Measurements from ENCODE around the gene RNF166. TPM values are rescaled to one million over a fixed set of nuclear protein-coding genes. Genes with fewer than 3 reads are reported as not detected.
A peak's percentile ranks its signal among the peaks of the same experiment; 100 is the strongest.

The RNF166 gene
- total RNA-seq, 4 donors from 2014 or later, result 19.5 to 27.8 (median 22.3) TPM

DNA sequence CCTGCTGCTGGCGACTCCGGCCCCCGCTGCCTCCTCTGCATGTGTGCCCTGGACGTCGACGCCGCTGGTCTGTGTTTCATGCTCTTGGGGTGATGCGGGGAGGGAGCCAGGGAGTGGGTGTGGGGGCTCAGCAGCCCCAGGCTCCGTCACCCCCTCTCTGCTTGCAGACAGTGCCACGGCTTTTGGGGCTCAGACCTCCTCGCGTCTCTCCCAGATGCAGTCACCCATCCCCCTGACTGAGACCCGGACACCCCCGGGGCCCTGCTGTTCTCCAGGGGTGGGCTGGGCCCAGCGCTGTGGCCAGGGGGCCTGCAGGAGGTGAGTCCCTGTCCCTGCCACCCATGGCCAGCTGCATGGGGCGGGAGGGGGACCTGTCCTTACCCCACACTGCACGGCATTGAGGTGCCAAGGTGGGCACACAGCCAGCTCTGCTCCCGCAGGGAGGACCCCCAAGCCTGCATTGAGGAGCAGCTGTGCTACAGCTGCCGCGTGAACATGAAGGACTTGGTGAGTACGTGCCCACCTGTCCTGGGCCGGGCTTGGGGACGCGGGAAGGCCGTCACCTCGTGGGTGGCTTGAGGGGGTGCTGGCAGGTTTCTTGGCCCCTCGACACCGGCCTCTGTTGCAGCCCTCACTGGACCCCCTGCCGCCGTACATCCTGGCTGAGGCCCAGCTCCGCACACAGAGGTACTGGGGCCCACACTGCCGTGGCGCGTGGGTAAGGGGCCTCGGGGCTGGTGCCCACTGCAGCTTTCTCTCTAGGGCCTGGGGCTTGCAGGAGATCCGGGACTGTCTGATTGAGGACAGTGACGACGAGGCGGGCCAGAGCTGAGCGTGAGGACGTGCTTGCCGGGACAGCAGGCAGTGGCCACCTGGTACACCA lies 8.5 kb upstream of the RNF166 start:
- Histone ChIP-seq H3K27ac (no peak overlapping the region), H3K9me3 (no peaks in the 10 kb centered on the region), H3K4me3 (no peak overlapping the region), H3K36me3 (peaks cover 0 to 73% of the 10 kb centered on the region in 2 donors), H3K4me1 (peaks cover 0 to 13% (median 0%) of the 10 kb centered on the region in 3 donors), H3K27me3 (no peaks in the 10 kb centered on the region)
- TF ChIP-seq, protein P1, sequence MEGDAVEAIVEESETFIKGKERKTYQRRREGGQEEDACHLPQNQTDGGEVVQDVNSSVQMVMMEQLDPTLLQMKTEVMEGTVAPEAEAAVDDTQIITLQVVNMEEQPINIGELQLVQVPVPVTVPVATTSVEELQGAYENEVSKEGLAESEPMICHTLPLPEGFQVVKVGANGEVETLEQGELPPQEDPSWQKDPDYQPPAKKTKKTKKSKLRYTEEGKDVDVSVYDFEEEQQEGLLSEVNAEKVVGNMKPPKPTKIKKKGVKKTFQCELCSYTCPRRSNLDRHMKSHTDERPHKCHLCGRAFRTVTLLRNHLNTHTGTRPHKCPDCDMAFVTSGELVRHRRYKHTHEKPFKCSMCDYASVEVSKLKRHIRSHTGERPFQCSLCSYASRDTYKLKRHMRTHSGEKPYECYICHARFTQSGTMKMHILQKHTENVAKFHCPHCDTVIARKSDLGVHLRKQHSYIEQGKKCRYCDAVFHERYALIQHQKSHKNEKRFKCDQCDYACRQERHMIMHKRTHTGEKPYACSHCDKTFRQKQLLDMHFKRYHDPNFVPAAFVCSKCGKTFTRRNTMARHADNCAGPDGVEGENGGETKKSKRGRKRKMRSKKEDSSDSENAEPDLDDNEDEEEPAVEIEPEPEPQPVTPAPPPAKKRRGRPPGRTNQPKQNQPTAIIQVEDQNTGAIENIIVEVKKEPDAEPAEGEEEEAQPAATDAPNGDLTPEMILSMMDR (IDR thresholded peaks at IDR 0.05), result no peak
- no peak for TF ChIP-seq EP300 (IDR thresholded peaks at IDR 0.05)
- no peak for TF ChIP-seq POLR2AphosphoS5 (IDR thresholded peaks at IDR 0.05)
- no peak for TF ChIP-seq POLR2A (IDR thresholded peaks at IDR 0.05)
- 88% methylated on average over 9 of the region's 42 CpGs; no CpG with 5 or more reads in 1 of the 2 donors for WGBS, 2 donors (ENCODE audit: low coverage in 1 of 2)
- ATAC-seq, result no peak

DNA sequence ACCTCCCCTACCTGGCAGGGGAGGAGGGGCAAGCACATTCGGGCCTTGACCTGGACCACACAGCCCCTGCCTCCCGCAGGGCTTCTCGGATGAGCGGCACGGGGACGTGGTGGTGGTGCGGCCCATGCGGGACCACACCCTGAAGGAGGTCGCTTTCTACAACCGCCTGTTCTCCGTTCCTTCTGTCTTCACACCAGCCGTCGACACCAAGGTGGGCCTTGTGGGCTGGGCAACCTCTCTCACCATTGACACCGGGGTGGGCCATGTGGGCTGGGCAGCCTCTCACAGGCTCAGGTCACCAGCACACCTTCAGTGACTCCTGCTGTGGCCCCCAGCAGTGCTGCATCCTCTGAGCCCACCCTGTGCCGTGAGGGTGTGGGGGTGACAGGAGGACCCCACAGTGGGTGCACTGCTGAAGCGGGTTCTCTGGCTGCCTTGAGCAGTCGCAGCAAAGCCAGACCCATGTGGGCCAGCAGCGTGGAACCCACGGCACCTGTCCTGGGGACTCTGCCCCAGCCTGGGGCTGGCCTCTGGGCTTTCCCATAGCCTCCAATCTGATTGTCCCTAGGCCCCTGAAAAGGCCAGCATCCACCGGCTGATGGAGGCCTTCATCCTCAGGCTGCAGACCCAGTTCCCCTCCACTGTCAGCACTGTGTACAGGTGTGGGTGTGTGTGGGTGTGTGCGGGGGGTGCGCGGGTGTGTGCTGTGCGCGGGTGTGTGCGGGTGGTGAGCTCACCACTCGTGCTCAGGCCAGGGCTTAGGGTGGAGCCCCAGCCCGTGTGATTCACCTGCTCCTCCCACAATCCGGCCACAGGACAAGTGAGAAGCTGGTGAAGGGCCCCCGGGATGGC lies 7.6 kb upstream of the RNF166 start:
- H3K4me3 ChIP-seq, result no peak overlapping the region
- no peaks in the 10 kb centered on the region for H3K9me3 ChIP-seq
- TF ChIP-seq EP300 (IDR thresholded peaks at IDR 0.05), result no peak
- TF ChIP-seq POLR2A (IDR thresholded peaks at IDR 0.05), result no peak
- TF ChIP-seq, protein P1 (IDR thresholded peaks at IDR 0.05), result no peak
- TF ChIP-seq POLR2AphosphoS5 (IDR thresholded peaks at IDR 0.05), result no peak
- WGBS, 2 donors (ENCODE audit: low coverage in 1 of 2), result no CpG with 5 or more reads among the region's 30 CpGs
- H3K36me3 ChIP-seq, result peaks cover 0 to 68% of the 10 kb centered on the region in 2 donors
- ATAC-seq, result no peak
- H3K27ac ChIP-seq, result no peak overlapping the region
- H3K27me3 ChIP-seq, result no peaks in the 10 kb centered on the region
- peaks cover 0 to 5% (median 0%) of the 10 kb centered on the region in 3 donors for H3K4me1 ChIP-seq

DNA sequence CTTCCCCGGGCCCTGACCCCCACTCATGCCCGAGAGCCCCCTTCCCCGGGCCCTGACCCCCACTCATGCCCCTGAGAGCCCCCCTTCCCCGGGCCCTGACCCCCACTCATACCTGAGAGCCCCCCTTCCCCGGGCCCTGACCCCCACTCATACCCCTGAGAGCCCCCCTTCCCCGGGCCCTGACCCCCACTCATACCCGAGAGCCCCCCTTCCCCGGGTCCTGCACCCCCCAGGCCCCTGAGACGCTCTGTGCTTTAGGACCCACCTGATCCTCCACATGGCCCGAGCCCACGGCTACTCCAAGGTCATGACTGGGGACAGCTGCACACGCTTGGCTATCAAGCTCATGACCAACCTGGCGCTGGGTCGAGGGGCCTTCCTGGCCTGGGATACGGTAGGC lies 6.8 kb upstream of the RNF166 start:
- no CpG with 5 or more reads among the region's 15 CpGs for WGBS, 2 donors (ENCODE audit: low coverage in 1 of 2)
- H3K36me3 ChIP-seq, result peaks cover 0 to 65% of the 10 kb centered on the region in 2 donors
- H3K4me1 ChIP-seq, result peaks cover 0 to 6% (median 0%) of the 10 kb centered on the region in 3 donors
- no peaks in the 10 kb centered on the region for H3K27me3 ChIP-seq
- TF ChIP-seq EP300 (IDR thresholded peaks at IDR 0.05) (no peak), POLR2AphosphoS5 (IDR thresholded peaks at IDR 0.05) (no peak), POLR2A (IDR thresholded peaks at IDR 0.05) (no peak)
- TF ChIP-seq, protein P1 (IDR thresholded peaks at IDR 0.05), result no peak
- H3K4me3 ChIP-seq, result no peak overlapping the region
- no peak overlapping the region for H3K27ac ChIP-seq
- no peaks in the 10 kb centered on the region for H3K9me3 ChIP-seq
- no peak for ATAC-seq

DNA sequence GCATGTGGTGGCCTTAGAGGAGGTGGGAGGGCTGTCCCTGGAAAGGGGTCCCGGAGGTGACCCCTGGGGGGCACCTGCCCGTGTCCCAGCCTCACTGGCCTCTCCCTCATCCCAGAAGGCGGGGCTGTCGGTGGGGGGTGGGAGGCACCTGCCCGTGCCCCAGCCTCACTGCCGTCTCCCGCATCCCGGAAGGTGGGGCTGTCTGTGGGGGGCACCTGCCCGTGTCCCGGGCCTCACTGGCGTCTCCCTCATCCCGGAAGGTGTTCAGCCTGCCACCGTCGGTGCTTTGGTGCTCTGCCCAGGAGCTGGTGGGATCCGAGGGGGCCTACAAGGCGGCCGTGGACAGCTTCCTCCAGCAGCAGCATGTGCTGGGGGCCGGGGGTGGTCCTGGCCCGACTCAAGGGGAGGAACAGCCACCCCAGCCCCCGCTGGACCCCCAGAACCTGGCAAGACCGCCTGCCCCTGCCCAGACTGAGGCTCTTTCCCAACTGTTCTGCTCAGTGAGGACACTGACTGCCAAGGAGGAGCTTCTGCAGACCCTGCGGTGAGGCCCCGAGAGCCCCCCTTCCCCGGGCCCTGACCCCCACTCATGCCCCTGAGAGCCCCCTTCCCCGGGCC lies 6.3 kb upstream of the RNF166 start:
- no CpG with 5 or more reads among the region's 25 CpGs for WGBS, 2 donors (ENCODE audit: low coverage in 1 of 2)

More for the DNA sequence above, 6.3 kb upstream of the RNF166 start:
- ATAC-seq, result no peak
- Histone ChIP-seq H3K36me3 (peaks cover 0 to 59% of the 10 kb centered on the region in 2 donors), H3K9me3 (no peaks in the 10 kb centered on the region), H3K27me3 (no peaks in the 10 kb centered on the region), H3K4me1 (peaks cover 0 to 12% (median 2%) of the 10 kb centered on the region in 3 donors), H3K27ac (peak overlapping the region in 1 of 4 donors; percentile 10), H3K4me3 (no peak overlapping the region)
- TF ChIP-seq, protein P1 (IDR thresholded peaks at IDR 0.05), result no peak
- TF ChIP-seq POLR2A (IDR thresholded peaks at IDR 0.05), result no peak
- no peak for TF ChIP-seq POLR2AphosphoS5 (IDR thresholded peaks at IDR 0.05)
- TF ChIP-seq EP300 (IDR thresholded peaks at IDR 0.05), result no peak
